ENCODE results near the gene TAGLN2.
"Not testable (repeated sequence)": the region's sequence is repeated elsewhere in the genome, so short reads cannot be mapped to it uniquely, and the experiment has no call there.

Gene TAGLN2

GRCh38 chr1:159916242-159917051 lies 8.9 kb downstream of the TAGLN2 start:
- Histone ChIP-seq H3K27ac (ENCODE audit: low read depth in 2 of 2, low read length in 2 of 2) (peak overlapping the region; percentile 31 to 48), H3K36me3 (ENCODE audit: control insufficient read depth in 2 of 2, insufficient read depth in 2 of 2, low read length in 2 of 2) (peaks cover 32 to 46% of the 10 kb centered on the region in 2 donors), H3K4me1 (ENCODE audit: control insufficient read depth in 2 of 2, insufficient read depth in 2 of 2, low read length in 2 of 2) (peaks cover 28 to 48% of the 10 kb centered on the region in 2 donors)

GRCh38 chr1:159915571-159916241 lies 9.6 kb downstream of the TAGLN2 start:
- H3K9me3 ChIP-seq (ENCODE audit: control insufficient read depth in 2 of 2, low read length in 2 of 2), result no peaks in the 10 kb centered on the region
- H3K27me3 ChIP-seq (ENCODE audit: control insufficient read depth in 2 of 2, insufficient read depth in 2 of 2, low read length in 2 of 2), result no peaks in the 10 kb centered on the region
- peaks cover 32 to 40% of the 10 kb centered on the region in 2 donors for H3K36me3 ChIP-seq (ENCODE audit: control insufficient read depth in 2 of 2, insufficient read depth in 2 of 2, low read length in 2 of 2)
- no peak overlapping the region for H3K9ac ChIP-seq (ENCODE audit: low read depth in 1 of 2, low read length in 2 of 2)
- H3K4me1 ChIP-seq (ENCODE audit: control insufficient read depth in 2 of 2, insufficient read depth in 2 of 2, low read length in 2 of 2), result peaks cover 34 to 55% of the 10 kb centered on the region in 2 donors
- peak overlapping the region; percentile 24 to 31 for H3K27ac ChIP-seq (ENCODE audit: low read depth in 2 of 2, low read length in 2 of 2)
- H3K4me3 ChIP-seq (ENCODE audit: low read length in 2 of 2), result no peak overlapping the region

More at GRCh38 chr1:159916242-159917051, 8.9 kb downstream of the TAGLN2 start:
- Histone ChIP-seq H3K4me3 (ENCODE audit: low read length in 2 of 2) (no peak overlapping the region), H3K27me3 (ENCODE audit: control insufficient read depth in 2 of 2, insufficient read depth in 2 of 2, low read length in 2 of 2) (no peaks in the 10 kb centered on the region), H3K9ac (ENCODE audit: low read depth in 1 of 2, low read length in 2 of 2) (peak overlapping the region in 1 of 2 donors; percentile 19), H3K9me3 (ENCODE audit: control insufficient read depth in 2 of 2, low read length in 2 of 2) (no peaks in the 10 kb centered on the region)

- Histone ChIP-seq H3K36me3 (ENCODE audit: control insufficient read depth in 2 of 2, insufficient read depth in 2 of 2, low read length in 2 of 2) (peaks cover 19 to 27% of the 10 kb centered on the region in 2 donors), H3K4me3 (ENCODE audit: low read length in 2 of 2) (no peak overlapping the region), H3K4me1 (ENCODE audit: control insufficient read depth in 2 of 2, insufficient read depth in 2 of 2, low read length in 2 of 2) (peaks cover 37 to 64% of the 10 kb centered on the region in 2 donors), H3K9me3 (ENCODE audit: control insufficient read depth in 2 of 2, low read length in 2 of 2) (no peaks in the 10 kb centered on the region), H3K27me3 (ENCODE audit: control insufficient read depth in 2 of 2, insufficient read depth in 2 of 2, low read length in 2 of 2) (no peaks in the 10 kb centered on the region), H3K27ac (ENCODE audit: low read depth in 2 of 2, low read length in 2 of 2) (peak overlapping the region; percentile 56 to 69), H3K9ac (ENCODE audit: low read depth in 1 of 2, low read length in 2 of 2) (no peak overlapping the region)
These were observed 10.9 kb downstream of the TAGLN2 start for GRCh38 chr1:159914252-159915018.

- no peaks in the 10 kb centered on the region for H3K9me3 ChIP-seq (ENCODE audit: control insufficient read depth in 2 of 2, low read length in 2 of 2)
- no peak overlapping the region for H3K4me3 ChIP-seq (ENCODE audit: low read length in 2 of 2)
- peaks cover 11 to 19% of the 10 kb centered on the region in 2 donors for H3K36me3 ChIP-seq (ENCODE audit: control insufficient read depth in 2 of 2, insufficient read depth in 2 of 2, low read length in 2 of 2)
- no peak overlapping the region for H3K9ac ChIP-seq (ENCODE audit: low read depth in 1 of 2, low read length in 2 of 2)
- H3K27ac ChIP-seq (ENCODE audit: low read depth in 2 of 2, low read length in 2 of 2), result peak overlapping the region; percentile 56 to 69
- no peaks in the 10 kb centered on the region for H3K27me3 ChIP-seq (ENCODE audit: control insufficient read depth in 2 of 2, insufficient read depth in 2 of 2, low read length in 2 of 2)
- peaks cover 30 to 57% of the 10 kb centered on the region in 2 donors for H3K4me1 ChIP-seq (ENCODE audit: control insufficient read depth in 2 of 2, insufficient read depth in 2 of 2, low read length in 2 of 2)
These were observed 11.7 kb downstream of the TAGLN2 start for GRCh38 chr1:159913451-159914192.

- Histone ChIP-seq H3K27me3 (ENCODE audit: control insufficient read depth in 2 of 2, insufficient read depth in 2 of 2, low read length in 2 of 2) (no peaks in the 10 kb centered on the region), H3K9me3 (ENCODE audit: control insufficient read depth in 2 of 2, low read length in 2 of 2) (no peaks in the 10 kb centered on the region), H3K4me1 (ENCODE audit: control insufficient read depth in 2 of 2, insufficient read depth in 2 of 2, low read length in 2 of 2) (peaks cover 24 to 45% of the 10 kb centered on the region in 2 donors), H3K27ac (ENCODE audit: low read depth in 2 of 2, low read length in 2 of 2) (peak overlapping the region; percentile 25 to 71), H3K9ac (ENCODE audit: low read depth in 1 of 2, low read length in 2 of 2) (no peak overlapping the region), H3K36me3 (ENCODE audit: control insufficient read depth in 2 of 2, insufficient read depth in 2 of 2, low read length in 2 of 2) (peaks cover 0 to 4% of the 10 kb centered on the region in 2 donors), H3K4me3 (ENCODE audit: low read length in 2 of 2) (no peak overlapping the region)
These were observed 13.8 kb downstream of the TAGLN2 start for GRCh38 chr1:159911326-159912070.

- H3K4me1 ChIP-seq (ENCODE audit: control insufficient read depth in 2 of 2, insufficient read depth in 2 of 2, low read length in 2 of 2), result peaks cover 18 to 21% of the 10 kb centered on the region in 2 donors
- H3K27ac ChIP-seq (ENCODE audit: low read depth in 2 of 2, low read length in 2 of 2), result no peak overlapping the region
- no peak overlapping the region for H3K9ac ChIP-seq (ENCODE audit: low read depth in 1 of 2, low read length in 2 of 2)
- H3K4me3 ChIP-seq (ENCODE audit: low read length in 2 of 2), result no peak overlapping the region
- H3K9me3 ChIP-seq (ENCODE audit: control insufficient read depth in 2 of 2, low read length in 2 of 2), result no peaks in the 10 kb centered on the region
- H3K27me3 ChIP-seq (ENCODE audit: control insufficient read depth in 2 of 2, insufficient read depth in 2 of 2, low read length in 2 of 2), result no peaks in the 10 kb centered on the region
- H3K36me3 ChIP-seq (ENCODE audit: control insufficient read depth in 2 of 2, insufficient read depth in 2 of 2, low read length in 2 of 2), result no peaks in the 10 kb centered on the region
These were observed 17.0 kb downstream of the TAGLN2 start for GRCh38 chr1:159908031-159908940.

GRCh38 chr1:159906960-159907359 lies 18.3 kb downstream of the TAGLN2 start:
- no peak overlapping the region for H3K4me3 ChIP-seq (ENCODE audit: low read length in 2 of 2)
- H3K36me3 ChIP-seq (ENCODE audit: control insufficient read depth in 2 of 2, insufficient read depth in 2 of 2, low read length in 2 of 2), result no peaks in the 10 kb centered on the region
- H3K4me1 ChIP-seq (ENCODE audit: control insufficient read depth in 2 of 2, insufficient read depth in 2 of 2, low read length in 2 of 2), result peaks cover 13 to 21% of the 10 kb centered on the region in 2 donors
- H3K9ac ChIP-seq (ENCODE audit: low read depth in 1 of 2, low read length in 2 of 2), result no peak overlapping the region
- no peaks in the 10 kb centered on the region for H3K9me3 ChIP-seq (ENCODE audit: control insufficient read depth in 2 of 2, low read length in 2 of 2)
- H3K27me3 ChIP-seq (ENCODE audit: control insufficient read depth in 2 of 2, insufficient read depth in 2 of 2, low read length in 2 of 2), result no peaks in the 10 kb centered on the region
- H3K27ac ChIP-seq (ENCODE audit: low read depth in 2 of 2, low read length in 2 of 2), result no peak overlapping the region

GRCh38 chr1:159904036-159904435 lies 21.3 kb downstream of the TAGLN2 start:
- H3K27ac ChIP-seq (ENCODE audit: low read depth in 2 of 2, low read length in 2 of 2); H3K9ac ChIP-seq (ENCODE audit: low read depth in 1 of 2, low read length in 2 of 2); H3K36me3 ChIP-seq (ENCODE audit: control insufficient read depth in 2 of 2, insufficient read depth in 2 of 2, low read length in 2 of 2); H3K9me3 ChIP-seq (ENCODE audit: control insufficient read depth in 2 of 2, low read length in 2 of 2); H3K4me3 ChIP-seq (ENCODE audit: low read length in 2 of 2); H3K27me3 ChIP-seq (ENCODE audit: control insufficient read depth in 2 of 2, insufficient read depth in 2 of 2, low read length in 2 of 2): not testable (repeated sequence)
- H3K4me1 ChIP-seq (ENCODE audit: control insufficient read depth in 2 of 2, insufficient read depth in 2 of 2, low read length in 2 of 2), result peaks cover 10 to 12% of the 10 kb centered on the region in 2 donors

Measured in mucosa of rectum (tissue), 2 donors.